ENCODE measurements around the gene CEPT1.
"Not testable (repeated sequence)": the region's sequence is repeated elsewhere in the genome, so short reads cannot be mapped to it uniquely, and the experiment has no call there.

The CEPT1 gene

GRCh38 chr1:111212634-111213335, 72.8 kb downstream of the CEPT1 start:
- DNase-seq: no peak

GRCh38 chr1:111213412-111213811, 73.4 kb downstream of the CEPT1 start:
- no peak for DNase-seq

GRCh38 chr1:111214074-111214801, 74.2 kb downstream of the CEPT1 start:
- DNase-seq: no peak

- DNase-seq: no peak
These were observed 74.9 kb downstream of the CEPT1 start for GRCh38 chr1:111214884-111215283.

- not testable (repeated sequence) for DNase-seq
These were observed 75.3 kb downstream of the CEPT1 start for GRCh38 chr1:111215285-111215684.

- DNase-seq: no peak
These were observed 76.7 kb downstream of the CEPT1 start for GRCh38 chr1:111216751-111217150.

- no peak for DNase-seq
These were observed 77.3 kb downstream of the CEPT1 start for GRCh38 chr1:111217183-111217910.

DNA sequence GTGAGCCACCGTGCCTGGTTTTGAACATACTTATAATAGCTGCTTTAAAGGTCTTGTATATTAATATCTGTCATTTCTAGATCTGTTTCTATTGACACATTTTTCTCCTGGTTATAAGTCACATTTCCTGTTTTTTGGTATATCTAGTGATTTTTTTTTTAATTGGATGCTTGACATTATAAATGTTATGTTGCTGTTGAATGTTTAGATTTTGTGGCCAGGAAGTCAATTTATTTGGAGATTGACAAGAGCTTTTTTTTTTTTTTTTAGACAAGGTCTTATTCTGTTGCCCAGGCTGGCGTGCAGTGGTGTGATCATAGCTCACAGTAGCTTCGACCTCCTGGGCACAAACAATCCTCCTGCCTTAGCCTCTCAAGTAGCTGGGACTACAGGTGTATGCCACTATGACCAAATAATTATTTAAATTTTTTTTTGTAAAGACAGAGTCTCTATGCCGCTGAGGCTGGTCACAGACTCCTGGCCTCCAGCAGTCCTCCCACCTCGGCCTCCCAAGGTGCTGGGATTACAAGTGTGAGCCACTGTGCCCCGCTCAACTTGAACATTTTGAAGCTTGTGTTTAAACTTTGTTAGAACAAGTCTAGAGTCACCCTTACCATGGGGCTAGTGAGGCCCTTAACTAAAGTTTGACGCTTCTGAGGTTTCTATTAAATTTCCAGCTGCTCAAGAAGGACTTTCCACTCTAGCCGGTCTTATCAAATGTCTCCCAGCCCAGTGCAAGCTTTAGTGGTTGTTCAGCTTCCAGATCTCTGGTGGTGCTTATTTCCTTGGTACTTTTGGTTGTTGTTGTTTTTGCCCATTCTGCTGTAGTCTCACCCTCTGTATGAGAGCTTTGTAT, 78.9 kb downstream of the CEPT1 start:
- DNase-seq: no peak

DNA sequence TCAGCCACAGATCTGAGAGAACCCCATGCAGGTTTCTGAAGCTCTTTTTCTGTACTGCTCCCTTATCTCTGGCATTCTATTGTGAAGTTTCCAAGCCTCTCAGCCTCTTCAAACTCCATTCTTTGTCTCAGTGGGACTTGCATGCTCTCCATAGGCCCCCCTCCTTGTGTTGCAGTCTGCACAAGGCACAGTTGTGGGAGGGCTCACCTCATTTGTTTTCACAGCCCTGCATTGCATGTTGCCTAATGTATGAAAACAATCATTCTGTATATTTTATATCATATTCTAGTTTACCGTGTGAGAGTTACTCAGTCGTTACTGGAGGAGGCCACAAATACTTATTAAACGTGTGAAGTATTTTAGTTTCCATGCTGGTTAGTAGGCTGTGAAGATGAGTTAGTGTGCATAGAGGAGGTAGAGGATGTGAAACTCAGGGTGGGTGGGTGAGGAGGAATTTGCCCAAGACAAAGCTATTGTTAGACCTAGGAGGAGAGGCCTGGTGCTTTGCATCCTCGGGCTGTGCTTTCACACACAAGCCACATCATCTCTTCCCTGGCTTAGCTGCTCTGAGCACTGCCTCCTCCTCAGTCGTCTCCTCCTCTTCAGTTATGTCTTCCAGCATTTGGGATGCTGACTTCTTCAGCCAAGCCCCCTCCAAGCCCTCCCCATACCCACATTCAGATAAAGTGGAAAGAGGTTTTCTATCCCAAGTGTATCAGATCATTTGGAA, 79.7 kb downstream of the CEPT1 start:
- DNase-seq: peak; percentile 37

DNA sequence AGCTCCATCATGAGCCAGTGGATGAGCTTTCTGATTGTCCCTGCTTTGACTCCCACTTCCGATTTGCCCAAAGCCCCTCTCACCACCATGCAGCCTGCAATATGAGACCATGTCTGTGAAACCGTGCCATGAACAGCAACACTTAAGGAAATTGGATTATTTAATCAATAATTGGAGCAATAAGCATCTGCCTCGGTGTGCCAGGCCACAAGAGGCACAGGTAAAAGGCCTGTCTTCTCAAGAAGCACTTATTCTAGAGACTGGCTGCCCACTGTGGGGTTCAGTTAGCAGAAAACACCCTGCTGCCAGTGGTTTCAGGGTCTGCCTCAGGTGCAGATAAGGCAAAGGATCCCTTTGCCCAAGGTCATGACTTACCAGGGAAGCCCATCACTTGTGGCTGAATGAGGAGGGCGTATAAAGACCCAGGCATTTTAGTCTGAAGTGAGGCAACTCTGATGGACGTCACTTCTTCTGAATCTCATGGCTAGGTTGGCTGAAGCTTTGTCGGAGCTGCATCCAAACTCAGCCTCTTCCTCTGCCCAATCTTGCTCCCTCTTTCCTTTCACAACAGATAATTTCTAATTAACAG, 80.4 kb downstream of the CEPT1 start:
- no peak for DNase-seq

- DNase-seq: no peak
These were observed 81.2 kb downstream of the CEPT1 start for GRCh38 chr1:111221276-111221632.

DNA sequence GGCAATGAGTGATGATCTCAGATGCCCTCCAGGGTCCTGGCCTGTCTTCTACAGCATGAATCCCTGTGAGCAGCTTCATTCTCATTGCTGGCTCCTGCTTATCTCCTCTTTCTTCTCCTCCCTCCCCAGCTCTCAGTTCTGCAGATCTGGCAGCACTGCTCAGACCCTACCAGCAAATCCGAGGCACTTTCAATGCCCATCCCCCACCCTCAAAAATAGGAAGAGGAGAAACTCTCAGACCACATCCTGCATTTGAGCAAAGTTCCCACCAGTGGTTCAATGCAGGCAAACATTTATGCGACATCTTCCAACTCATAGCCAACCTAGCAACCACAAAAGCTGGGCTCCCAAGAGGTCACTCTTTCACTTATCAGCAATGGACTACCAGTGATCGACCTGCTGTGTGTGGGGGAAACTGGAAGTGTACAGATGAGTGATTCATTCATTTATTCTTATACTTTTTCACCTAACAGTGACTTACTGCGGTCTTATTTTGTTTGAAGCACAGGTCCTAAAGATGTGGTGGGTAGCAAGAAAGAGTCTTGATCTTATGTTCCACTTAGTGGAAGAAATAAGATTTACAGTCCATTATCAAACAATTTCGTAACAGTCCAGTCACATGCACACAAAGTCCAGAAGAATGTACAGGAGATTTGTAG, 81.7 kb downstream of the CEPT1 start:
- peak; percentile 54 for DNase-seq

DNA sequence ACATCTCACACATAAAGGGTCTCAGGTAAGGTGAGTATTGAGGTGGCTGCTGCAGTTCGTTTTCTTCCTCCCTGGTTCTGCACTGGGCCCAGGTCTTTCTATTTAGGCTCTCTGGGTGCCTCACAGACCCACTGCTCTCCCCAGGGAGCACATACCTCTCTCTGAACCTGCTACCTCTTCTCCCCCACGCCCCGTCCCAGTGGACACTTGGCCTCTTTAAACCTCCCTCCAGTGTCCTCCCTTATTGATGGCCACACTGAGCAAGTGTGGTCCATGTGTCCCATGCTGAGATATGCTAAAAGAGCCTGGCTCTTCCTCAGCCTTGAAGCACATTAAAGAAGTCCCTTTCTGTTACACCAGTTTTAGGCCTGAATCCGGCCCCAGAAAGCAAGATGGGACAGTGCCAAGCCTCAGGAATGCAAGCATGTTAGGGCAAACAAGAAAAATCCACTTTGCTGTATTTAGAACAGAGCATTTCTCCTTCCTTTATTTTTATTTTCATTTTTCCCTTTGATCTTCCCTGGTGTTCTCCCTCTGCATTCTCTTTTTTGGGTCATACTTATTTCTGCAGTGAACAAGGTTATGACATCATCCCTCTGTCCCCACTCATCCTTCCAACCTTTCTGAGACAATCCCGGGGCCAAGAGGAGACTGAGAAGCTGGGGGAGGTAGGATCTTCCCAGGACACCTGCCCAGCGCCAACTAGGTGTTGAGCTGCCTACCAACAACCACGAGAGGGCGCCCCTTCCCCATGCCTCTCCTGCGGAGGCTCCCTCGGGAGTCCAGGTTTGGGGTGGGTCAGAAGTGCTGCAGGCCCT, 82.5 kb downstream of the CEPT1 start:
- DNase-seq: peak; percentile 79

DNA sequence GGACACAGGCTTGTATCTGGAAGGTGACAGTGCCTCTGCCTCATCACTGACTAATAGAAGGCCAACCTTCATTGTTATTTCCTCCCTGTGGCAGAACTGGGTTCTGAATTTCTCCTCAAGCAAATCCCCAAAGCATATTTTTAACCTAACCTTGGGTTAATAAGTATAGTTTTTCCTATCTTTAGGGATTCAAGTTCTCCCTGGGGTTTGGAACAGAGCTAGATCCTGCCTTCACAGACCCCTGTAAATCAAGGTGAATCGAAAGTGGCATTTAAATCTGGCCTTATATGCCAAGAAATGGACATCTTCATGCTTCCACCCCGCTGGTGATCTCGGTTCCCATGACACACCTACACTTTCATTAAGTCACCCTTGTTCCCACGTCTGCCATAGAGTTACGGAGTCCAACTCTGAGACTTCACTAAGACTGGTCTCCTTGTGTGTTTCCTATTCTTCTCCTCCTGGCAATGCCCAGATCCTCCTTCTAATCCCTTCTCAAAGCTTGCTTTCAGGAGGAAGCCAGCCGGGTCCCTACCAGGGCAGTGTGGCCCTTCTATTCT, 83.2 kb downstream of the CEPT1 start:
- DNase-seq: no peak

- DNase-seq: no peak
These were observed 85.1 kb downstream of the CEPT1 start for GRCh38 chr1:111225091-111225490.

GRCh38 chr1:111225717-111226400, 85.8 kb downstream of the CEPT1 start:
- DNase-seq: no peak

DNA sequence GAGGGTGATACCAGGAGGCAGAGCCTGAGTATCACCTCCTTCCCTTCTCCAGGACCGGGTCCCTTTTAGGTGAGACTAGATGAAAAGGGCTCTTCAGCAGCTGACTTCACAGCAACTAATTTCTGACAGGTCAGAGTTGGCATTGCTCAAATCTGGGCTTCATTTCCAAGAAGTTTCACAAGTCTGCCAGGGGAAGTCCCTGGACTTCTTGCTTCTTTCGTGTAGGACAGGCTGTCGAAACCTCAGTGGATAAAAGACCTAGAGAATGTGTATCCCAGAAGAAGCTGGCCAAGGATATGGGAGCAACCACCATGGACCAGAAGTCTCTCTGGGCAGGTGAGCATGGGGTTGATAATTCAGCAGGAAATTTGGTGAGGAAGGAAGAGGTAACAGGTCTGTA, 87.4 kb downstream of the CEPT1 start, which contains the start of gene CHI3L2:
Gene CHI3L2 (plus strand): TSS at position 280 of the 400 bp plus-strand sequence. CDS start 17 bp downstream, at position 297.
- DNase-seq: no peak

- no peak for DNase-seq
These were observed 88.1 kb downstream of the CEPT1 start for GRCh38 chr1:111227851-111228747.

Data from NK-92 treated with Interleukin-12 subunit alpha and Interleukin-12 subunit beta, amount 100 ng/mL, for 24 hours (cell line).